Left lung (tissue), 10 donors: ENCODE measurements around the gene BANF2. TPM values are rescaled to one million over a fixed set of nuclear protein-coding genes. Genes with fewer than 3 reads are reported as not detected.

ENCODE experiments used
- ATAC-seq: fragments of 200-7000 bp; cut with Tn5 transposase; one replicate; pipeline ENCODE4 v1.9.1; 2020; ENCODE audit warnings: moderate library complexity
- DNase-seq, 4 donors: peaks; one replicate each; pipeline ENCODE4 v3.0.0-alpha.2; 2013 to 2020
- H3K27ac ChIP-seq, 2 donors: fragments of 200-600 bp; sonication (generic) in 1 of 2; one replicate each; pipeline versions ENCODE4 v1.5.0 to v1.8.0; 2020 to 2021
- H3K27me3 ChIP-seq, 2 donors: fragments of 200-600 bp; sonication (generic) in 1 of 2; one replicate each; pipeline versions ENCODE4 v1.5.0 to v1.8.0; 2020 to 2021
- H3K36me3 ChIP-seq, 2 donors: fragments of 200-600 bp; sonication (generic) in 1 of 2; one replicate each; pipeline versions ENCODE4 v1.5.0 to v1.8.0; 2020 to 2021
- H3K4me1 ChIP-seq, 2 donors: fragments of 200-600 bp; one replicate each; pipeline ENCODE4 v1.8.0; 2021
- H3K4me3 ChIP-seq, 2 donors: fragments of 200-600 bp; sonication (generic) in 1 of 2; one replicate each; pipeline versions ENCODE4 v1.5.0 to v1.8.0; 2020 to 2021; ENCODE audit warnings: mild to moderate bottlenecking in 1 of 2
- H3K9me3 ChIP-seq, 2 donors: fragments of 200-600 bp; sonication (generic) in 1 of 2; one replicate each; pipeline versions ENCODE4 v1.5.0 to v1.8.0; 2020 to 2021
- intact Hi-C, 2 donors: fragments of 100-400 bp; cut with DNase I; formaldehyde crosslinking; loops; one replicate each; pipeline versions ENCODE4 v1.11.2 to v1.14.2; 2022
- polyA plus RNA-seq, 6 donors: library from polyadenylated mRNA; unstranded; fragments of 120-200 nt; gene quantifications; one replicate each; pipeline ENCODE4 v1.2.1, GENCODE V29; 2013; ENCODE audit not compliant: insufficient read length in 6 of 6
- total RNA-seq, 2 donors: library from RNA; stranded (reverse); fragmentation: NEBNext Ultra II Directional; extraction: Animal tissue kit (Norgen Biotek cat#: 25700); gene quantifications; one replicate each; pipeline ENCODE4 v1.2.1, GENCODE V29; 2021
- TF ChIP-seq, protein P1 (sequence below), 2 donors: fragments of 200-600 bp; sonication (generic) in 1 of 2; IDR thresholded peaks; one replicate each; pipeline versions ENCODE4 v1.5.0 to v1.8.0; 2021; ENCODE audit warnings: antibody characterized with exemption in 2 of 2
- donor health status: DM: no; HTN: yes; CAD: no.
- donor health status: DM: no; HTN: no; CAD: no.

Gene BANF2
- total and polyA plus RNA-seq, 8 donors = not detected

DNA sequence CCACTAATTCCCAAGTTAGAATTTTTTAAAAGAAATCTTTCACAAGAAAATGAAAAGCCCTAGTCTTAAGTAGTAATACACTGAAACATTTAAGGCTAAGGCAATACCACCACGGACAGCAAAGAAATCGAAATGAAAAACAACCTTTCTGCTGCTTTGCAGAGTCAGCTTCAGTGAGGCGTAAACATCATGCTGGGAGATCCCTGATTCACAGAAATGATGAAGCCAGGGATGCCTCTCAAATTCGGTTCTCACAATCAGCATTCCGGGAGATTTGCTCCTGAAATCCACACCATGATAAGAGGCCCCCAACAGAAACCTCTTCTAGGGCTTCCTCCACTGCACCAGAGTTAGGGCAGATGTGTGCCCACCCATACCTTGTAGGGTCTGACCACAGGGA, 36.3 kb upstream of the BANF2 start:
- intact Hi-C loops = no loop called here
- ATAC-seq = no peak
- no peak overlapping the region for H3K27ac ChIP-seq

DNA sequence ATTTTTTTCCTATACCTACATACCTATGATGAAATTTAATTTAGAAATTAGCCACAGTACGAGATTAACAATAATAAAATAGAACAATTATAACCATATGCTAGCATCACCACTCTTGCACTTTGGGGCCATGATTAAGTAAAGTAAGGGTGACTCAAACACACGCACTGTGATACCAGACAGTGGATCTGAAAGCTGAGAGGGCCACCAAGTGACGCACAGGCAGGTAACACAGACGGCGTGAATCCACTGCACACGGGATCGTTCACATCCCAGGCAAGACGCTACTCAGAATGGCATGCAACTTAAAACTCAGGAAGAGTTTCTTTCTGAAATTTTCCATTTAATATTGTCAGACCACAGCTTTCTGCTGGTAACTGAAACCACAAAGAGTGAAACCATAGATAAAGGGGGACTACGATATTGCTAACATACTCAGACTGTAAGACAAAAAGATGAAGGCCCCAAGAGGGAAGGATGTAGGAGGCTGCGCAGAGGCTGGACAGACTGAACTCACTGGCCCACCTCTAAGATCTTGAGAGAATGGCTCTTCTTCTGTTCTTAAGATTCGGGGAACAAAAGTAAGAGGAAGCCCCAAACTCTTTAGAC, 35.6 kb upstream of the BANF2 start:
- intact Hi-C loops = no loop called here
- no peak for ATAC-seq
- peaks cover 0 to 25% of the 10 kb centered on the region in 2 donors for H3K4me1 ChIP-seq
- H3K27ac ChIP-seq = no peak overlapping the region
- H3K36me3 ChIP-seq = peaks cover 0 to 21% of the 10 kb centered on the region in 2 donors
- TF ChIP-seq, protein P1, sequence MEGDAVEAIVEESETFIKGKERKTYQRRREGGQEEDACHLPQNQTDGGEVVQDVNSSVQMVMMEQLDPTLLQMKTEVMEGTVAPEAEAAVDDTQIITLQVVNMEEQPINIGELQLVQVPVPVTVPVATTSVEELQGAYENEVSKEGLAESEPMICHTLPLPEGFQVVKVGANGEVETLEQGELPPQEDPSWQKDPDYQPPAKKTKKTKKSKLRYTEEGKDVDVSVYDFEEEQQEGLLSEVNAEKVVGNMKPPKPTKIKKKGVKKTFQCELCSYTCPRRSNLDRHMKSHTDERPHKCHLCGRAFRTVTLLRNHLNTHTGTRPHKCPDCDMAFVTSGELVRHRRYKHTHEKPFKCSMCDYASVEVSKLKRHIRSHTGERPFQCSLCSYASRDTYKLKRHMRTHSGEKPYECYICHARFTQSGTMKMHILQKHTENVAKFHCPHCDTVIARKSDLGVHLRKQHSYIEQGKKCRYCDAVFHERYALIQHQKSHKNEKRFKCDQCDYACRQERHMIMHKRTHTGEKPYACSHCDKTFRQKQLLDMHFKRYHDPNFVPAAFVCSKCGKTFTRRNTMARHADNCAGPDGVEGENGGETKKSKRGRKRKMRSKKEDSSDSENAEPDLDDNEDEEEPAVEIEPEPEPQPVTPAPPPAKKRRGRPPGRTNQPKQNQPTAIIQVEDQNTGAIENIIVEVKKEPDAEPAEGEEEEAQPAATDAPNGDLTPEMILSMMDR (IDR thresholded peaks at IDR 0.05) = no peak
- H3K4me3 ChIP-seq = no peak overlapping the region
- no peaks in the 10 kb centered on the region for H3K27me3 ChIP-seq
- H3K9me3 ChIP-seq = no peaks in the 10 kb centered on the region
- DNase-seq = no peak

More for the DNA sequence above, 36.3 kb upstream of the BANF2 start:
- Histone ChIP-seq H3K9me3 (peaks cover 0 to 3% of the 10 kb centered on the region in 2 donors), H3K4me1 (peaks cover 0 to 25% of the 10 kb centered on the region in 2 donors), H3K4me3 (no peak overlapping the region), H3K36me3 (peaks cover 0 to 22% of the 10 kb centered on the region in 2 donors), H3K27me3 (no peaks in the 10 kb centered on the region)
- TF ChIP-seq, protein P1 (IDR thresholded peaks at IDR 0.05) = no peak
- no peak for DNase-seq

DNA sequence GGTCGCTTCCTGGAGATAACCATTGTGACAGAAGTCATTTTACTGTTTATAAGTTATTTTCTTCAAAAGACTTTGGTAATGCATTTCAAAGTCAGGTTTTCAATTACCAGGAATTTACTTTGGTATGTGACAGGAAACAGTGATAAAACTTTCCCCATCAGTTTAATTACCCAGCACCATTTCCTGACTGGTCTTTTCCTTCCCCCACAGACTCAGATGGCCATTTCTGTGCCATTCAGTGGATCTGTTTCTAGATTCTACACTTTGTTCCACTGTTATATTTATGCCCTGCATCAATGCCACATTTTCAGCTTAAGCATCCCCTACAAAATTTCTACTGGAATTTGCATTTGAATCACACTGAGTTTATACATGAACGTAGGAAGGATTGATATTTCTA, 34.0 kb upstream of the BANF2 start:
- peaks cover 0 to 8% of the 10 kb centered on the region in 2 donors for H3K36me3 ChIP-seq
- no peak overlapping the region for H3K4me3 ChIP-seq
- intact Hi-C loops = no loop called here
- no peak for DNase-seq
- ATAC-seq = no peak
- H3K27me3 ChIP-seq = no peaks in the 10 kb centered on the region
- TF ChIP-seq, protein P1 (IDR thresholded peaks at IDR 0.05) = no peak
- H3K4me1 ChIP-seq = peaks cover 0 to 24% of the 10 kb centered on the region in 2 donors
- no peak overlapping the region for H3K27ac ChIP-seq
- H3K9me3 ChIP-seq = no peaks in the 10 kb centered on the region

DNA sequence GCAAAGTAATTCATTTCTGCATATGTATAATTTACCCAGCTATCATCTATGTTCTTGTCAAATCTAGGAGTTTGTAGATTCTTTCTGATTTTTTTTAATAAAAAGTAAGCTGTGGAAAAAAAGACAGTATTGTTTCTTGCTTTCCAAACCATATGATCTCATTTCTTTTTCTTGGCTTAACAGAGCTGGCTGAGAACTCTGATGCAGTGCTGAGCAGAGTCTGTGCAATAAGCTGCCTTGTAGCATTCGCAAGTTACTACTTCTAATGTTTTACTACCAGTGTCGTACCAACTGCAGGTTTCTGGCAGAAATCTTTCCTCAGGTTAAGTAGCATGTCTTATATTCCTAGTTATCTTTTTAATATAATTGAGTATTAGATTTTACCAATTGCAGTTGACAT, 33.3 kb upstream of the BANF2 start:
- H3K36me3 ChIP-seq = peaks cover 0 to 8% of the 10 kb centered on the region in 2 donors
- peaks cover 0 to 26% of the 10 kb centered on the region in 2 donors for H3K4me1 ChIP-seq
- H3K9me3 ChIP-seq = no peaks in the 10 kb centered on the region
- no peaks in the 10 kb centered on the region for H3K27me3 ChIP-seq
- no peak overlapping the region for H3K4me3 ChIP-seq
- DNase-seq = no peak
- TF ChIP-seq, protein P1 (IDR thresholded peaks at IDR 0.05) = no peak
- no peak for ATAC-seq
- H3K27ac ChIP-seq = peak overlapping the region in 1 of 2 donors; percentile 39
- intact Hi-C loops = no loop called here

DNA sequence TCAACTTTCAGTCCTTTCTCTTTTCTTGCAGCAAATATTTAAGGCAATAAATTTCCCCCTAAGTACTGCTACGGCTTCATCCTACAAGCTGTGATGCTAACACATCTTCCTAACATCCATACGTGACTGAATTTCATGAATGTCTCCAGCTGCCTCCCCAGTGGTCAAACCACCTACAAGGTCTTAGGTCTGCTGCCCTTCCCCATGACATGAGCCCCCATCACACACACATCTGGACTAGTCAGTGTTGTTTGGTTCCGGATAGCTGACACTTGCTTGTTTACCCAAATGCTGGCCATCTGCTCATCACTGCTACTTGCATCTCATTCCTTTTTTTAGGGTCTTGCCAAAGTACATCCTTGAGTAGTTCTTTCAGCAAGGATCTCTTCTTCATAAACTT, 32.3 kb upstream of the BANF2 start:
- Histone ChIP-seq H3K4me3 (no peak overlapping the region), H3K36me3 (peaks cover 0 to 15% of the 10 kb centered on the region in 2 donors), H3K27me3 (no peaks in the 10 kb centered on the region), H3K4me1 (peaks cover 0 to 28% of the 10 kb centered on the region in 2 donors), H3K9me3 (no peaks in the 10 kb centered on the region), H3K27ac (no peak overlapping the region)
- no peak for DNase-seq
- intact Hi-C loops = no loop called here
- TF ChIP-seq, protein P1 (IDR thresholded peaks at IDR 0.05) = no peak
- ATAC-seq = no peak
